ENCODE data around the gene GNA14. TPM values are rescaled to one million over a fixed set of nuclear protein-coding genes. Genes with fewer than 3 reads are reported as not detected.

Gene GNA14
- polyA plus RNA-seq, 1 experiment, result 0.22 TPM

- no peak overlapping the region for H3K4me3 ChIP-seq (ENCODE audit: low read depth, low read length)
- TF ChIP-seq, protein P1, sequence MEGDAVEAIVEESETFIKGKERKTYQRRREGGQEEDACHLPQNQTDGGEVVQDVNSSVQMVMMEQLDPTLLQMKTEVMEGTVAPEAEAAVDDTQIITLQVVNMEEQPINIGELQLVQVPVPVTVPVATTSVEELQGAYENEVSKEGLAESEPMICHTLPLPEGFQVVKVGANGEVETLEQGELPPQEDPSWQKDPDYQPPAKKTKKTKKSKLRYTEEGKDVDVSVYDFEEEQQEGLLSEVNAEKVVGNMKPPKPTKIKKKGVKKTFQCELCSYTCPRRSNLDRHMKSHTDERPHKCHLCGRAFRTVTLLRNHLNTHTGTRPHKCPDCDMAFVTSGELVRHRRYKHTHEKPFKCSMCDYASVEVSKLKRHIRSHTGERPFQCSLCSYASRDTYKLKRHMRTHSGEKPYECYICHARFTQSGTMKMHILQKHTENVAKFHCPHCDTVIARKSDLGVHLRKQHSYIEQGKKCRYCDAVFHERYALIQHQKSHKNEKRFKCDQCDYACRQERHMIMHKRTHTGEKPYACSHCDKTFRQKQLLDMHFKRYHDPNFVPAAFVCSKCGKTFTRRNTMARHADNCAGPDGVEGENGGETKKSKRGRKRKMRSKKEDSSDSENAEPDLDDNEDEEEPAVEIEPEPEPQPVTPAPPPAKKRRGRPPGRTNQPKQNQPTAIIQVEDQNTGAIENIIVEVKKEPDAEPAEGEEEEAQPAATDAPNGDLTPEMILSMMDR (IDR thresholded peaks at IDR 0.05; ENCODE audit: insufficient read depth, low read depth, low read length), result no peak
- no peak for DNase-seq (ENCODE audit: low read depth)
- POLR2A ChIA-PET, result no interaction called here
- CTCF ChIA-PET, result interaction anchor here (1.1 to 1.4 kb wide), 2 partner anchors 9 to 82 kb away, joined by 3 to 5 read pairs; no protein-coding TSS in a partner anchor
- H3K27me3 ChIP-seq (ENCODE audit: control insufficient read depth, insufficient read depth, low read length), result no peaks in the 10 kb centered on the region
- H3K36me3 ChIP-seq (ENCODE audit: control insufficient read depth, insufficient read depth, low read length), result no peaks in the 10 kb centered on the region; the same call in 1 of the 2 replicates
Observed at GRCh38 chr9:77375956-77376532, 272.1 kb downstream of the GNA14 start.

GRCh38 chr9:77374266-77374665 is 273.9 kb downstream of the GNA14 start:
- ChIA-PET POLR2A (no interaction called here), CTCF (interaction anchor here (1.4 kb wide), 1 partner anchor 8 kb away, joined by 5 read pairs; no protein-coding TSS in a partner anchor)
- DNase-seq (ENCODE audit: low read depth), result no peak
- Histone ChIP-seq H3K4me3 (ENCODE audit: low read depth, low read length) (no peak overlapping the region), H3K27me3 (ENCODE audit: control insufficient read depth, insufficient read depth, low read length) (no peaks in the 10 kb centered on the region), H3K36me3 (ENCODE audit: control insufficient read depth, insufficient read depth, low read length) (no peaks in the 10 kb centered on the region; the same call in 1 of the 2 replicates)
- TF ChIP-seq, protein P1 (IDR thresholded peaks at IDR 0.05; ENCODE audit: insufficient read depth, low read depth, low read length), result no peak

Small RNA genes lying within 50 kb of the gene (small RNA-seq; reads per million reads assigned to genes)
- gene RNU6-1303P (ENCODE audit: insufficient read length, low read depth, low replicate concordance), result not detected
